ENCODE data around the gene CPEB1. TPM values are rescaled to one million over a fixed set of nuclear protein-coding genes. Genes with fewer than 3 reads are reported as not detected.

The CPEB1 gene
- total and polyA plus RNA-seq, 8 donors: 1.1 to 6.4 (median 1.5) TPM; not detected in 2

- Histone ChIP-seq H3K27me3 (peaks cover 0 to 7% (median 4%) of the 10 kb centered on the region in 3 donors), H3K27ac (peak overlapping the region; percentile 6 to 79 (median 58)), H3K4me1 (peaks cover 12 to 23% (median 16%) of the 10 kb centered on the region in 4 donors), H3K9me3 (no peaks in the 10 kb centered on the region), H3K4me3 (peak overlapping the region; percentile 42 to 43 (median 43)), H3K36me3 (peaks cover 0 to 9% (median 0%) of the 10 kb centered on the region in 4 donors)
- intact Hi-C loops (cut with DNase I; ENCODE audit: low total_unique reads): no loop called here
- DNase-seq: peak; percentile 43 to 88
- WGBS, 5 donors: 2 to 7% (median 3%) methylated on average over 10 to 17 of the region's 17 CpGs
- TF ChIP-seq POLR2AphosphoS5 (IDR thresholded peaks at IDR 0.05): peak in 2 of 3 donors; percentile 2 to 67
- TF ChIP-seq, protein P1, sequence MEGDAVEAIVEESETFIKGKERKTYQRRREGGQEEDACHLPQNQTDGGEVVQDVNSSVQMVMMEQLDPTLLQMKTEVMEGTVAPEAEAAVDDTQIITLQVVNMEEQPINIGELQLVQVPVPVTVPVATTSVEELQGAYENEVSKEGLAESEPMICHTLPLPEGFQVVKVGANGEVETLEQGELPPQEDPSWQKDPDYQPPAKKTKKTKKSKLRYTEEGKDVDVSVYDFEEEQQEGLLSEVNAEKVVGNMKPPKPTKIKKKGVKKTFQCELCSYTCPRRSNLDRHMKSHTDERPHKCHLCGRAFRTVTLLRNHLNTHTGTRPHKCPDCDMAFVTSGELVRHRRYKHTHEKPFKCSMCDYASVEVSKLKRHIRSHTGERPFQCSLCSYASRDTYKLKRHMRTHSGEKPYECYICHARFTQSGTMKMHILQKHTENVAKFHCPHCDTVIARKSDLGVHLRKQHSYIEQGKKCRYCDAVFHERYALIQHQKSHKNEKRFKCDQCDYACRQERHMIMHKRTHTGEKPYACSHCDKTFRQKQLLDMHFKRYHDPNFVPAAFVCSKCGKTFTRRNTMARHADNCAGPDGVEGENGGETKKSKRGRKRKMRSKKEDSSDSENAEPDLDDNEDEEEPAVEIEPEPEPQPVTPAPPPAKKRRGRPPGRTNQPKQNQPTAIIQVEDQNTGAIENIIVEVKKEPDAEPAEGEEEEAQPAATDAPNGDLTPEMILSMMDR (IDR thresholded peaks at IDR 0.05): no peak
- no peak for TF ChIP-seq POLR2A (IDR thresholded peaks at IDR 0.05)
- no peak for TF ChIP-seq EP300 (IDR thresholded peaks at IDR 0.05)
These were observed 75.4 kb downstream of the CPEB1 start for GRCh38 chr15:82571722-82572222.

DNA sequence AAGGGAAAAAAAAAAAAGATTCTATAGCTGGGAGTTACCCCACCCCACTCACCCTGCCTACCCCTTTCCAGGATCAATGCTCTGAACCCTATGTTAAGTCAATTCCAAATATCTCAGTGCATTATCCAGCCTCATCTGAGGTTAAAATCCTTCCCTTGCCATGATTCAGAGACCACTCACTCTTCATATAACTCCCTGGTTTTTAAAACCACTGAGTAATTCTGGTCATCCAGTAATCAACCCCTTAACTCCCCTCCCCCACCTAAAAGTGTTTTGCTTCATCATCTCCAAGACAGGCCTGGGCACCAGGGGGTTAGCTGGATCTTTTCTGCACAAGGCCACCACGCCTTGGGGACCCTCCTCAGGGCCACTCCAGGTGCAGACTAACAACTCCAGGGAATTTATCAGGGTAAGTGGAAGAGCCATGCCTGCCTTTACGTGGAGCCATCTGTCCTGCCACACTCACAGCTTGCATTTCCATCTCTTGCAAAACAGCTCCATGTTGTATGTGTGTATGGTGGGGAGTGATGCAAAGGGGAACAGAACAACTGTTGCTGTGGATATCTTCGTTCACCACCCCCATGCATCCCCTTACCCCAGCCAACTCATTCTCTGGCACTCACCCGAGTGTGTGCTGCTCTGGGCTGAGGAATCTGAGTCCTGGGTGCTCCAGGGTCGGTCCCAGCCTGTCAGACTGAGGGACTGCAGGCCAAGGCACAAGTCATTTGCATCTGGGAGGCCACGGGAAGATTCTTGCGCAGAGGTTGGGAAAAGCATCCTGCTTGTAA, 76.2 kb downstream of the CPEB1 start:
- peak overlapping the region; percentile 42 to 43 (median 43) for H3K4me3 ChIP-seq
- DNase-seq: peak in 1 of 2 donors; percentile 47
- intact Hi-C loops (cut with DNase I; ENCODE audit: low total_unique reads): no loop called here
- TF ChIP-seq EP300 (IDR thresholded peaks at IDR 0.05): no peak
- no peak for TF ChIP-seq POLR2A (IDR thresholded peaks at IDR 0.05)
- no peak for TF ChIP-seq POLR2AphosphoS5 (IDR thresholded peaks at IDR 0.05)
- TF ChIP-seq, protein P1 (IDR thresholded peaks at IDR 0.05): no peak
- WGBS, 5 donors: 34 to 55% (median 49%) methylated on average over 7 of the region's 7 CpGs
- H3K9me3 ChIP-seq: no peaks in the 10 kb centered on the region
- peaks cover 12 to 23% (median 16%) of the 10 kb centered on the region in 4 donors for H3K4me1 ChIP-seq
- peaks cover 0 to 7% (median 4%) of the 10 kb centered on the region in 3 donors for H3K27me3 ChIP-seq
- H3K36me3 ChIP-seq: peaks cover 0 to 9% (median 0%) of the 10 kb centered on the region in 4 donors
- H3K27ac ChIP-seq: peak overlapping the region in 4 of 5 donors; percentile 13 to 79 (median 64)

DNA sequence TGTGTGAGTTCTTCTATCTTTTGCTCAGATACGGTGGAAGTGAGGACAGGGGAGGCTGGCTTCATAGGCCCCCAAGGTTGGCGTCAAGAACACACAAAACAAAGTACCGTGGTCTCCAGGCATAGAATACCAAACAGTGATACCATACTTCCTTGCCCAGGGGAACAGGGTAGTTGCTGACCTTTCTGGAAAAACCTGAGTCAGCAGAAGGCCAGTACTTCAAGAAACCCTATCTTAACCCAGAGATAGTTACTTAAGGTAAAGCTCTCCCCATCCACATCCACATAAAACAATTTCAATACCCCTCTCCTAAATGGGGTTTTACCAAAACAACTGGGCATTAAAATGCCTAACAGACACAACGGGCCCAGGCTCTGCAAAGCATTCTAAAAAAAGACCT, 77.3 kb downstream of the CPEB1 start:
- no peak overlapping the region for H3K4me3 ChIP-seq
- no peak for DNase-seq
- intact Hi-C loops (cut with DNase I; ENCODE audit: low total_unique reads): no loop called here
- peaks cover 0 to 7% (median 4%) of the 10 kb centered on the region in 3 donors for H3K27me3 ChIP-seq
- H3K27ac ChIP-seq: no peak overlapping the region
- no peak for TF ChIP-seq EP300 (IDR thresholded peaks at IDR 0.05)
- TF ChIP-seq POLR2AphosphoS5 (IDR thresholded peaks at IDR 0.05): no peak
- TF ChIP-seq, protein P1 (IDR thresholded peaks at IDR 0.05): no peak
- TF ChIP-seq POLR2A (IDR thresholded peaks at IDR 0.05): no peak
- WGBS, 5 donors: 86 to 93% (median 90%) methylated on average over 4 of the region's 4 CpGs
- H3K4me1 ChIP-seq: peaks cover 12 to 23% (median 16%) of the 10 kb centered on the region in 4 donors
- no peaks in the 10 kb centered on the region for H3K9me3 ChIP-seq
- peaks cover 0 to 11% (median 2%) of the 10 kb centered on the region in 4 donors for H3K36me3 ChIP-seq

DNA sequence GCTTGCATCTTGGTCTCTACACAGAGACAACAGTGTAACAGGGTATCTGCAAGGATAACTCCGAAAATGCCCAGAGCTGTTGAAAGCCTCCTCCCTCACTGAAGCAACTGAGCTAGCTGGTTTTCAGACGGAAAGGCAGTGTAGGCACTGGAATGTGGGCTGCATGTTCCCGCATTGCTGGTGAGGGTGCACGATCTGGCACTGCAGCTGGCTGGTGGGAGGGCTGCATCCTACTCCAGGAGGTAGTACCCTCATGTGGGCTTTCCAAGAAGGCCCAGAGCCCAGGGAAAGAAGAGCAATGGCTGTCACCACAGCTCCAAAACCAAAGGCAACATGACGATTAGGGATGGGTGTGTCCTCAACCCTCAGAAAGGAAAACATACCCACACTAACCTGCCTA, 78.2 kb downstream of the CPEB1 start:
- intact Hi-C loops (cut with DNase I; ENCODE audit: low total_unique reads): no loop called here
- WGBS, 5 donors: 70 to 82% (median 80%) methylated on average over 5 of the region's 5 CpGs
- Histone ChIP-seq H3K4me3 (no peak overlapping the region), H3K27ac (no peak overlapping the region), H3K27me3 (peaks cover 0 to 7% (median 4%) of the 10 kb centered on the region in 3 donors), H3K9me3 (no peaks in the 10 kb centered on the region), H3K36me3 (peaks cover 0 to 13% (median 2%) of the 10 kb centered on the region in 4 donors), H3K4me1 (peaks cover 12 to 23% (median 16%) of the 10 kb centered on the region in 4 donors)
- TF ChIP-seq POLR2A (IDR thresholded peaks at IDR 0.05): no peak
- TF ChIP-seq POLR2AphosphoS5 (IDR thresholded peaks at IDR 0.05): no peak
- TF ChIP-seq EP300 (IDR thresholded peaks at IDR 0.05): no peak
- TF ChIP-seq, protein P1 (IDR thresholded peaks at IDR 0.05): no peak
- no peak for DNase-seq

Measured in stomach (tissue), 9 donors.